Measurements from ENCODE around the gene OR7A17. TPM values are rescaled to one million over a fixed set of nuclear protein-coding genes. Genes with fewer than 3 reads are reported as not detected.

Gene OR7A17
- total RNA-seq, result not detected in 2 replicates

DNA sequence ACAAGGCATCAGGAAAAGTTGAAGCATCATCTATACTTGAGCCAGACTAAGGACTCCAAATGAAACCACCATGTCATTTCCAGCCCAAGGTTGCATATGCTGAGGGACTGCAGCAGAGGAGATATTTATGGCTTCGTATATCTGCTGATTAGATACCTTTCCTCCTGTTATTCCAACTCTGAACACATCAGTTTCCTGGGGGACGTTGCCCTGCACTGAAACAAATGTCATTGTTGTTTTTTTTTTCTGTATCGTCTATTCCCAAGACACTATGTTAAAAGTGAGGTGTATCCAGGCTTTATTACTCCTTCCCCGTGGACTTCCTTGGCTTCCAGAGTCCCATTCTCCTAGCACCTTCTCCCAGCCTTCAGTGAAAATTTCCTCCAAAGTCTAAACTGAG lies at the start of gene OR7A17:
TSS of gene OR7A17 (minus strand) at position 101 of the 400 bp plus-strand sequence. CDS start 4,777 bp downstream, outside the sequence.

DNA sequence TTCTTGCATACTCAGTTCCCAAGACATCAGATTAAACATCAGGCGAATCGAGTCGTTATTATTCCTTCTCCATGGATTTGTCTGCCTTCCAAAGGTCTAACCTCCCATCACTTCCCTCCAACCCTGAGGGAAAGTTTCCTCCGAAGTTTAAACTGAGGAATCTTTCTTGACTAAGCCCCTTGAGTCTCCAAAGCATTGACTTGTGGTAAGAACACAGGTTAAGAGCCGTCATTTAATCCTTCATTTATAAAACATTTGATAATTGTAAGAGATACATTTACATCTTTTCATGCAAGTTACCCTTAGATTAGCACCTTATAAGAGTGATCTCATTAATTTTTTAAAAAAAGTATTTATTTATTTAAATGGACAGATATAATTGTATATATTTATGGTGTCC lies 37.1 kb downstream of the OR7A17 start, which contains the start of gene OR7A10:
TSS of gene OR7A10 (minus strand) at position 101 of the 400 bp plus-strand sequence. CDS start 7,045 bp downstream, outside the sequence.

DNA sequence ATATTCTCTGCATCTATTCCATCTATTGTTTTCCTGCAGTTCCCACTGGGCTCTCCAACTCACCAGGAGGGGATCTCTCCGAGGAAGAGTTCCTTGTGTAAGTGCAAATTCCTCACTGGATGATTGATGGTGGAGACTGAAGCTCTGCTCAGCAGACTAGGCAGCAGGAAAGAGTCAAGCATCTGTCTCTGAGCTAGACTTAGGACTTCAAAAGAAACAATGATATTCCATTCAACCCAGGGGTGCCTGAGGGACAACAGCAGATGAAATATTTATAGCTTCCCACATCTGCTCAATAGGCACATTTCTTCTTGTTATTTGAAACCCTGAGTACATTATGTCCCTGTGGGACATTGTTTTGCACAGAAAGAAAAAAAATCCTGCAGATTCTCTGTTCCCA lies 50.9 kb downstream of the OR7A17 start, which contains the start of the genes OR7A5 and OR7C1:
TSS of gene OR7A5 (minus strand) at position 175 of the 400 bp plus-strand sequence. CDS start 6,944 bp downstream, outside the sequence.
TSS of gene OR7C1 (minus strand) at position 175 of the 400 bp plus-strand sequence. CDS start 35,049 bp downstream, outside the sequence.

Other genes starting within 250 kb of the OR7A17 start
- not detected in 2 replicates for gene ADGRE3, start 211.3 kb downstream of the OR7A17 start, total RNA-seq
- gene ZNF333, start 196.1 kb downstream of the OR7A17 start, total RNA-seq, result 3.2 and 5.1 TPM in 2 replicates
- 2.2 and 2.5 TPM in 2 replicates for gene ADGRE2, start 107.6 kb downstream of the OR7A17 start, total RNA-seq
- not detected in 2 replicates for gene OR7A5, start 50.9 kb downstream of the OR7A17 start, total RNA-seq
- not detected in 2 replicates for gene OR7C1, start 50.9 kb downstream of the OR7A17 start, total RNA-seq
- gene OR7A10, start 37.2 kb downstream of the OR7A17 start, total RNA-seq, result not detected in 2 replicates
- not detected in 2 replicates for gene OR7C2, start 55.4 kb upstream of the OR7A17 start, total RNA-seq
- 0.23 TPM in 1 of 2 replicates, not detected in the other for gene SLC1A6, start 93.7 kb upstream of the OR7A17 start, total RNA-seq
- gene CASP14, start 163.3 kb upstream of the OR7A17 start, total RNA-seq, result 0.53 and 8.0 TPM in 2 replicates
- gene OR1I1, start 196.1 kb upstream of the OR7A17 start, total RNA-seq, result not detected in 2 replicates
- 12.0 and 16.1 TPM in 2 replicates for gene SYDE1, start 221.3 kb upstream of the OR7A17 start, total RNA-seq